HCT116 (cell line): Measurements from ENCODE around the gene MTG2. TPM values are rescaled to one million over a fixed set of nuclear protein-coding genes. Genes with fewer than 3 reads are reported as not detected.
A peak's percentile ranks its signal among the peaks of the same experiment; 100 is the strongest.

Source experiments
- ATAC-seq: fragments of 200-7000 bp; cut with Tn5 transposase; 2 replicates; pipeline ENCODE4 v1.9.1; 2020; ENCODE audit warnings: mild to moderate bottlenecking, moderate library complexity
- BruUV-seq: library from RNA; stranded (reverse); fragments of 400-500 nt; replicated peaks from 2 replicates; lab custom pipeline; 2021; lab: Mats Ljungman, UMichigan
- CTCF ChIA-PET: fragments of 300-600 bp; sonication (Branson Sonifier 250); formaldehyde crosslinking; loops from one replicate; lab custom pipeline; 2021; ENCODE audit warnings: antibody characterized with exemption; lab: Charles Lee
- POLR2A ChIA-PET: fragments of 300-600, 350-600 bp; sonication (Branson Sonifier 250); formaldehyde crosslinking; loops from one replicate; lab custom pipeline; 2021; ENCODE audit warnings: antibody characterized with exemption; lab: Charles Lee
- RAD21 ChIA-PET, 2 experiments: fragments of 300-600 bp; sonication (Branson Sonifier 250); formaldehyde crosslinking; loops; one replicate each; lab custom pipeline; 2023; ENCODE audit warnings: low total read pairs in 2 of 2; ENCODE audit not compliant: uncharacterized antibody in 2 of 2, unreplicated experiment in 2 of 2, low non-redundant PET in 1 of 2; lab: Charles Lee
- DNase-seq: peaks from one replicate; pipeline ENCODE4 v3.0.0-alpha.2; 2010; ENCODE audit warnings: low read depth, low spot score
- H2AFZ ChIP-seq: fragments of 200-600 bp; shearing (Covaris generic), sonication (generic); 2 replicates; pipeline ENCODE4 v1.6.1; 2017; ENCODE audit warnings: low read depth, mixed run types, mixed read lengths, antibody characterized with exemption, low read length; ENCODE audit not compliant: poor library complexity, severe bottlenecking
- H3K27ac ChIP-seq: 2 replicates; pipeline ENCODE4 v1.5.1; 2012; ENCODE audit warnings: low read depth, low read length
- H3K27me3 ChIP-seq: fragments of 200-600 bp; sonication (generic); 2 replicates; pipeline ENCODE4 v1.6.1; 2016; ENCODE audit warnings: mixed run types, low read length, mixed read lengths; ENCODE audit not compliant: insufficient read depth
- H3K36me3 ChIP-seq, 2 experiments: fragments of 200-500 bp in 1 of 2; fragments of 200-600 bp in 1 of 2; sonication (Bioruptor generic) in 1 of 2; sonication (generic) in 1 of 2; 2 replicates each; pipeline versions ENCODE4 v1.5.1 to v1.6.1; 2014 to 2016; ENCODE audit warnings: low read length in 2 of 2, inconsistent platforms in 1 of 2, mixed read lengths in 1 of 2, mixed run types in 1 of 2; ENCODE audit not compliant: insufficient read depth in 2 of 2, control insufficient read depth in 1 of 2
- H3K4me1 ChIP-seq, 2 experiments: fragments of 200-600 bp in 1 of 2; sonication (generic) in 1 of 2; 2 replicates each; pipeline versions ENCODE4 v1.5.1 to v1.6.1; 2012 to 2017; ENCODE audit warnings: low read length in 2 of 2, inconsistent platforms in 1 of 2, mild to moderate bottlenecking in 1 of 2, mixed read lengths in 1 of 2, mixed run types in 1 of 2, moderate library complexity in 1 of 2; ENCODE audit not compliant: insufficient read depth in 2 of 2, control insufficient read depth in 1 of 2
- H3K4me2 ChIP-seq: fragments of 200-600 bp; sonication (generic); 2 replicates; pipeline ENCODE4 v1.6.1; 2017; ENCODE audit warnings: mixed run types, low read length, mixed read lengths
- H3K4me3 ChIP-seq, 2 experiments: fragments of 200-600 bp in 1 of 2; sonication (generic) in 1 of 2; replicated peaks in 1 of 2; 2 replicates each; pipeline ENCODE4 v1.5.1; 2011 to 2016; ENCODE audit warnings: low read length in 2 of 2, control low read depth in 1 of 2, low read depth in 1 of 2, mild to moderate bottlenecking in 1 of 2, mixed read lengths in 1 of 2, mixed run types in 1 of 2
- H3K79me2 ChIP-seq: fragments of 200-600 bp; sonication (generic); 2 replicates; pipeline ENCODE4 v1.6.1; 2017; ENCODE audit warnings: mild to moderate bottlenecking, mixed run types, low read length, moderate library complexity, mixed read lengths; ENCODE audit not compliant: insufficient read depth
- H3K9ac ChIP-seq: fragments of 200-600 bp; sonication (generic); 2 replicates; pipeline ENCODE4 v1.6.1; 2016; ENCODE audit warnings: low read length, mixed read lengths
- H3K9me2 ChIP-seq: fragments of 200-600 bp; sonication (generic), shearing (Covaris generic); 2 replicates; pipeline ENCODE4 v1.6.1; 2017; ENCODE audit warnings: mixed run types, mild to moderate bottlenecking, moderate library complexity; ENCODE audit not compliant: insufficient read depth
- H3K9me3 ChIP-seq, 2 experiments: fragments of 200-500 bp in 1 of 2; fragments of 200-600 bp in 1 of 2; sonication (Bioruptor generic) in 1 of 2; sonication (generic) in 1 of 2; 2 replicates each; pipeline ENCODE4 v1.6.1; 2014 to 2017; ENCODE audit warnings: low read length in 2 of 2, mixed read lengths in 2 of 2, inconsistent platforms in 1 of 2, low read depth in 1 of 2, mild to moderate bottlenecking in 1 of 2, mixed run types in 1 of 2, moderate library complexity in 1 of 2; ENCODE audit not compliant: control insufficient read depth in 1 of 2, insufficient read depth in 1 of 2
- H4K20me1 ChIP-seq: fragments of 200-600 bp; sonication (generic), shearing (Covaris generic); 2 replicates; pipeline ENCODE4 v1.6.1; 2017; ENCODE audit warnings: mixed run types, mild to moderate bottlenecking, moderate library complexity; ENCODE audit not compliant: insufficient read depth
- CBX3 ChIP-seq: IDR thresholded peaks from 2 replicates; pipeline ENCODE4 v1.6.1; 2012; ENCODE audit warnings: low read depth
- EZH2 ChIP-seq: fragments of 200-600 bp; sonication (generic); IDR thresholded peaks from 2 replicates; pipeline ENCODE4 v1.6.1; 2017; ENCODE audit warnings: antibody characterized with exemption, mixed run types
- EZH2phosphoT487 ChIP-seq: fragments of 200-600 bp; IDR thresholded peaks from 2 replicates; pipeline ENCODE4 v1.6.1; 2018; ENCODE audit warnings: antibody characterized with exemption, borderline replicate concordance
- FOSL1 ChIP-seq: IDR thresholded peaks from 2 replicates; pipeline ENCODE4 v1.6.1; 2012; ENCODE audit warnings: low read depth
- JUND ChIP-seq: IDR thresholded peaks from 2 replicates; pipeline ENCODE4 v1.6.1; 2012
- POLR2A ChIP-seq: IDR thresholded peaks from 2 replicates; pipeline ENCODE4 v1.7.0; 2011; ENCODE audit warnings: borderline replicate concordance; ENCODE audit not compliant: insufficient read depth, insufficient read length; ENCODE audit errors: extremely low read depth
- POLR2AphosphoS5 ChIP-seq: IDR thresholded peaks from 2 replicates; pipeline ENCODE4 v1.6.1; 2011; ENCODE audit warnings: mild to moderate bottlenecking, low read depth, low read length, moderate library complexity
- SIN3A ChIP-seq: IDR thresholded peaks from 2 replicates; pipeline ENCODE4 v1.6.1; 2012; ENCODE audit warnings: low read depth
- intact Hi-C: fragments of 100-400 bp; cut with micrococcal nuclease; formaldehyde crosslinking; loops from 2 replicates; pipeline ENCODE4 v1.10.0; 2022
- total RNA-seq: library from RNA; stranded (reverse); gene quantifications from one replicate; pipeline ENCODE4 v1.2.1, GENCODE V29; 2021; ENCODE audit not compliant: unreplicated experiment
- TF ChIP-seq, protein P1 (sequence below): IDR thresholded peaks from 2 replicates; pipeline ENCODE4 v1.6.1; 2012
- TF ChIP-seq, protein P2 (sequence below): IDR thresholded peaks from 2 replicates; pipeline ENCODE4 v1.6.1; 2012; ENCODE audit warnings: low read depth
- TF ChIP-seq, protein P3 (sequence below): IDR thresholded peaks from 2 replicates; pipeline ENCODE4 v1.6.1; 2011; ENCODE audit warnings: mild to moderate bottlenecking, low read length, moderate library complexity; ENCODE audit not compliant: insufficient replicate concordance; ENCODE audit errors: extremely low read depth

The MTG2 gene
- total RNA-seq, 1 experiment from 2014 or later = 43.3 TPM

DNA sequence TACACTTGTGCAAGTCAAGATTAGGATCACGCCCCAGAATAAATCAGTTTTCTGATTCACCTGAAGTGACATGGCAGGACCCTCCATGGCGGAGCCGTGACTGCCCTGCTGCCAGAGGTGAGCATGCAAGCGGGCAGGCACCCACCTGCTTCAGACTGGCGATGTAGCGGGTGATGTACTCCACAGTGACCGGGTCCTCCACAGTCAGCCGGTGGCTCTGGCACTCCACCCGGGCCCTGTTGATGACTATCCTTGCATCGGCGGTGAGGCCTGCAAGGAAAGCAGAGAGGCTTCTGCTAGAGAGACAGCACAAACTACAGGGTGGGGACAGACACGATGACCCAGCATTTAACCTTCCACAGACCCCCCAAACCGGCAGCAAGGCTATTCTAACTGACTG lies 43.2 kb upstream of the MTG2 start:
- ChIA-PET CTCF (no interaction called here), RAD21 (no interaction called here), POLR2A (no interaction called here)
- H3K9ac ChIP-seq = no peak overlapping the region
- ATAC-seq (no peak), DNase-seq (no peak)
- no peaks in the 10 kb centered on the region for H3K27me3 ChIP-seq
- peaks cover 62% of the 10 kb centered on the region for H3K79me2 ChIP-seq
- H4K20me1 ChIP-seq = peaks cover 27% of the 10 kb centered on the region; the same call in 1 of the 2 replicates
- peaks cover 40 to 61% of the 10 kb centered on the region in 2 experiments for H3K36me3 ChIP-seq
- intact Hi-C loops = no loop called here
- H3K27ac ChIP-seq = no peak overlapping the region
- no peaks in the 10 kb centered on the region for H3K9me2 ChIP-seq
- no peak overlapping the region for H3K4me3 ChIP-seq
- TF ChIP-seq, protein P1, sequence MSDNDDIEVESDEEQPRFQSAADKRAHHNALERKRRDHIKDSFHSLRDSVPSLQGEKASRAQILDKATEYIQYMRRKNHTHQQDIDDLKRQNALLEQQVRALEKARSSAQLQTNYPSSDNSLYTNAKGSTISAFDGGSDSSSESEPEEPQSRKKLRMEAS = no peak
- TF ChIP-seq JUND = no peak
- peaks cover 7 to 14% of the 10 kb centered on the region in 2 experiments for H3K4me1 ChIP-seq
- no peak overlapping the region for H3K4me2 ChIP-seq
- no peaks in the 10 kb centered on the region for H3K9me3 ChIP-seq
- no peak overlapping the region for H2AFZ ChIP-seq
- no TSS peak for BruUV-seq

DNA sequence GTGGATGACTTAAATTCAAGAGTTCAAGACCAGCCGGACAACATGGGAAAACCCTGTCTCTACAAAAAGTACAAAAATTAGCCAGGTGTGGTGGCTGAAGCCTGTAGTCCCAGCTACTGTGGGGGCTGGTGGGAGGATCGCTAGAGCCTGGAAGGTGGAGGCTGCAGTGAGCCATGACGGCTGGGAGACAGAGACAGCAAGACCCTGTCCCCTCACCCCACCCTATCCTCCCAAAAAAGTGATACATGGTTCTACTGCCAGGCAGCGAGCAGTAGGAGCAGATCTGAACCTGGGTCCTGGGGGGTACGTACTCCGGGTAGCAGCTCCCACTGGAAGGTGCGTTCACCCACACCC lies 41.8 kb upstream of the MTG2 start:
- Histone ChIP-seq H2AFZ (no peak overlapping the region), H3K9me2 (no peaks in the 10 kb centered on the region), H3K36me3 (peaks cover 32 to 61% of the 10 kb centered on the region in 2 experiments), H3K9me3 (no peaks in the 10 kb centered on the region), H3K27me3 (no peaks in the 10 kb centered on the region), H3K9ac (no peak overlapping the region), H3K79me2 (peaks cover 76% of the 10 kb centered on the region), H3K4me2 (peak overlapping the region; percentile 90), H3K4me3 (0 out of 4 replicates have a peak overlapping the region, but pooled peaks of 1 of the 2 experiments have one; percentile 87), H3K27ac (no peak overlapping the region), H3K4me1 (peaks cover 13 to 23% of the 10 kb centered on the region in 2 experiments), H4K20me1 (peaks cover 36% of the 10 kb centered on the region; the same call in 1 of the 2 replicates)
- no peak for TF ChIP-seq EZH2
- no peak for TF ChIP-seq POLR2A
- TF ChIP-seq CBX3 = no peak
- TF ChIP-seq, protein P2, sequence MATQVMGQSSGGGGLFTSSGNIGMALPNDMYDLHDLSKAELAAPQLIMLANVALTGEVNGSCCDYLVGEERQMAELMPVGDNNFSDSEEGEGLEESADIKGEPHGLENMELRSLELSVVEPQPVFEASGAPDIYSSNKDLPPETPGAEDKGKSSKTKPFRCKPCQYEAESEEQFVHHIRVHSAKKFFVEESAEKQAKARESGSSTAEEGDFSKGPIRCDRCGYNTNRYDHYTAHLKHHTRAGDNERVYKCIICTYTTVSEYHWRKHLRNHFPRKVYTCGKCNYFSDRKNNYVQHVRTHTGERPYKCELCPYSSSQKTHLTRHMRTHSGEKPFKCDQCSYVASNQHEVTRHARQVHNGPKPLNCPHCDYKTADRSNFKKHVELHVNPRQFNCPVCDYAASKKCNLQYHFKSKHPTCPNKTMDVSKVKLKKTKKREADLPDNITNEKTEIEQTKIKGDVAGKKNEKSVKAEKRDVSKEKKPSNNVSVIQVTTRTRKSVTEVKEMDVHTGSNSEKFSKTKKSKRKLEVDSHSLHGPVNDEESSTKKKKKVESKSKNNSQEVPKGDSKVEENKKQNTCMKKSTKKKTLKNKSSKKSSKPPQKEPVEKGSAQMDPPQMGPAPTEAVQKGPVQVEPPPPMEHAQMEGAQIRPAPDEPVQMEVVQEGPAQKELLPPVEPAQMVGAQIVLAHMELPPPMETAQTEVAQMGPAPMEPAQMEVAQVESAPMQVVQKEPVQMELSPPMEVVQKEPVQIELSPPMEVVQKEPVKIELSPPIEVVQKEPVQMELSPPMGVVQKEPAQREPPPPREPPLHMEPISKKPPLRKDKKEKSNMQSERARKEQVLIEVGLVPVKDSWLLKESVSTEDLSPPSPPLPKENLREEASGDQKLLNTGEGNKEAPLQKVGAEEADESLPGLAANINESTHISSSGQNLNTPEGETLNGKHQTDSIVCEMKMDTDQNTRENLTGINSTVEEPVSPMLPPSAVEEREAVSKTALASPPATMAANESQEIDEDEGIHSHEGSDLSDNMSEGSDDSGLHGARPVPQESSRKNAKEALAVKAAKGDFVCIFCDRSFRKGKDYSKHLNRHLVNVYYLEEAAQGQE = no peak
- TF ChIP-seq, protein P3, sequence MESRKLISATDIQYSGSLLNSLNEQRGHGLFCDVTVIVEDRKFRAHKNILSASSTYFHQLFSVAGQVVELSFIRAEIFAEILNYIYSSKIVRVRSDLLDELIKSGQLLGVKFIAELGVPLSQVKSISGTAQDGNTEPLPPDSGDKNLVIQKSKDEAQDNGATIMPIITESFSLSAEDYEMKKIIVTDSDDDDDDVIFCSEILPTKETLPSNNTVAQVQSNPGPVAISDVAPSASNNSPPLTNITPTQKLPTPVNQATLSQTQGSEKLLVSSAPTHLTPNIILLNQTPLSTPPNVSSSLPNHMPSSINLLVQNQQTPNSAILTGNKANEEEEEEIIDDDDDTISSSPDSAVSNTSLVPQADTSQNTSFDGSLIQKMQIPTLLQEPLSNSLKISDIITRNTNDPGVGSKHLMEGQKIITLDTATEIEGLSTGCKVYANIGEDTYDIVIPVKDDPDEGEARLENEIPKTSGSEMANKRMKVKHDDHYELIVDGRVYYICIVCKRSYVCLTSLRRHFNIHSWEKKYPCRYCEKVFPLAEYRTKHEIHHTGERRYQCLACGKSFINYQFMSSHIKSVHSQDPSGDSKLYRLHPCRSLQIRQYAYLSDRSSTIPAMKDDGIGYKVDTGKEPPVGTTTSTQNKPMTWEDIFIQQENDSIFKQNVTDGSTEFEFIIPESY = no peak
- no peak for TF ChIP-seq POLR2AphosphoS5
- no peak for TF ChIP-seq FOSL1
- no peak for TF ChIP-seq SIN3A
- TF ChIP-seq EZH2phosphoT487 = no peak
- DNase-seq = no peak
- ATAC-seq = no peak
- RAD21 ChIA-PET = no interaction called here
- BruUV-seq = no TSS peak
- intact Hi-C loops = no loop called here
- POLR2A ChIA-PET = no interaction called here
- CTCF ChIA-PET = interaction anchor here (1.4 to 1.7 kb wide), 2 partner anchors 15 to 130 kb away, joined by 4 to 5 read pairs; no protein-coding TSS in a partner anchor
